Common myeloid progenitor, CD34-positive (primary cell): ENCODE data around the gene FBXL7.

Experiments used
- CTCF ChIA-PET: fragments of 350-600 bp; sonication (Branson Sonifier 250); formaldehyde crosslinking; loops from one replicate; lab custom pipeline; 2021; ENCODE audit warnings: antibody characterized with exemption; lab: Charles Lee
- POLR2A ChIA-PET: fragments of 350-600 bp; sonication (Branson Sonifier 250); formaldehyde crosslinking; loops from one replicate; lab custom pipeline; 2021; ENCODE audit warnings: antibody characterized with exemption; lab: Charles Lee
- DNase-seq, 3 donors: peaks; one replicate each; pipeline versions ENCODE4 v3.0.0 to v3.0.0-alpha.2; 2013
- H3K27ac ChIP-seq, 2 experiments: 1 replicate in 1 of 2; 2 replicates in 1 of 2; pipeline ENCODE4 v1.7.0; 2013; ENCODE audit warnings: inconsistent platforms in 2 of 2, low read length in 2 of 2, mild to moderate bottlenecking in 2 of 2, low read depth in 1 of 2, moderate library complexity in 1 of 2; ENCODE audit not compliant: severe bottlenecking in 2 of 2, insufficient read depth in 1 of 2, poor library complexity in 1 of 2
- H3K27me3 ChIP-seq, 5 experiments: replicated peaks in 2 of 5; 1 replicate in 3 of 5; 2 replicates in 2 of 5; pipeline versions ENCODE4 v1.6.1 to v1.7.0; 2013; ENCODE audit warnings: low read length in 4 of 5, mild to moderate bottlenecking in 2 of 5, moderate library complexity in 2 of 5, inconsistent platforms in 1 of 5; ENCODE audit not compliant: insufficient read depth in 5 of 5, control insufficient read depth in 4 of 5
- H3K36me3 ChIP-seq, 4 experiments: 1 replicate in 2 of 4; 2 replicates in 2 of 4; pipeline versions ENCODE4 v1.6.1 to v1.7.0; 2013; ENCODE audit warnings: low read length in 3 of 4, control low read depth in 1 of 4, mild to moderate bottlenecking in 1 of 4; ENCODE audit not compliant: control insufficient read depth in 4 of 4, insufficient read depth in 4 of 4
- H3K4me1 ChIP-seq, 4 experiments: 1 replicate in 3 of 4; 2 replicates in 1 of 4; pipeline versions ENCODE4 v1.6.1 to v1.7.1; 2013; ENCODE audit warnings: low read length in 3 of 4, mild to moderate bottlenecking in 3 of 4, control low read depth in 1 of 4, inconsistent platforms in 1 of 4, moderate library complexity in 1 of 4; ENCODE audit not compliant: control insufficient read depth in 4 of 4, insufficient read depth in 4 of 4; ENCODE audit errors: control extremely low read depth in 1 of 4
- H3K4me3 ChIP-seq, 7 experiments: 1 replicate in 4 of 7; 2 replicates in 3 of 7; pipeline versions ENCODE4 v1.5.1 to v1.7.0; 2013; ENCODE audit warnings: mild to moderate bottlenecking in 7 of 7, low read length in 6 of 7, moderate library complexity in 6 of 7, inconsistent platforms in 2 of 7, low read depth in 2 of 7, control low read depth in 1 of 7; ENCODE audit not compliant: insufficient read depth in 4 of 7, control insufficient read depth in 1 of 7; ENCODE audit errors: extremely low read depth in 1 of 7
- H3K9me3 ChIP-seq, 5 experiments: 1 replicate in 4 of 5; 2 replicates in 1 of 5; pipeline versions ENCODE4 v1.6.1 to v1.7.1; 2013; ENCODE audit warnings: low read length in 4 of 5, mild to moderate bottlenecking in 2 of 5, inconsistent platforms in 1 of 5, low read depth in 1 of 5, moderate library complexity in 1 of 5; ENCODE audit not compliant: control insufficient read depth in 4 of 5, insufficient read depth in 2 of 5; ENCODE audit errors: control extremely low read depth in 1 of 5
- WGBS: methylation state at CpG from one replicate; pipeline ENCODE4 v1.1.5; 2013; ENCODE audit not compliant: insufficient coverage; 5-methylcytosine and 5-hydroxymethylcytosine counted together

Gene FBXL7

GRCh38 chr5:15472116-15472515 lies 27.9 kb upstream of the FBXL7 start:
- ChIA-PET POLR2A (no interaction called here), CTCF (no interaction called here)
- H3K4me1 ChIP-seq: no peaks in the 10 kb centered on the region
- no peak overlapping the region for H3K4me3 ChIP-seq
- no peaks in the 10 kb centered on the region for H3K9me3 ChIP-seq
- WGBS: 95% methylated on average over 6 of the region's 8 CpGs
- H3K27me3 ChIP-seq: no peaks in the 10 kb centered on the region
- no peaks in the 10 kb centered on the region for H3K36me3 ChIP-seq
- no peak for DNase-seq
- no peak overlapping the region for H3K27ac ChIP-seq

GRCh38 chr5:15474143-15474719 lies 25.7 kb upstream of the FBXL7 start:
- ChIA-PET CTCF (interaction anchor here (0.6 kb wide), 1 partner anchor 80 kb away, joined by 3 read pairs; no protein-coding TSS in a partner anchor), POLR2A (no interaction called here)
- H3K4me3 ChIP-seq: no peak overlapping the region
- no peaks in the 10 kb centered on the region for H3K4me1 ChIP-seq
- DNase-seq: no peak
- H3K27me3 ChIP-seq: no peaks in the 10 kb centered on the region
- no peaks in the 10 kb centered on the region for H3K36me3 ChIP-seq
- H3K27ac ChIP-seq: no peak overlapping the region
- no peaks in the 10 kb centered on the region for H3K9me3 ChIP-seq

GRCh38 chr5:15475367-15475766 lies 24.6 kb upstream of the FBXL7 start:
- Histone ChIP-seq H3K27ac (no peak overlapping the region), H3K27me3 (no peaks in the 10 kb centered on the region), H3K4me1 (no peaks in the 10 kb centered on the region), H3K9me3 (no peaks in the 10 kb centered on the region), H3K36me3 (no peaks in the 10 kb centered on the region), H3K4me3 (no peak overlapping the region)
- WGBS: 92% methylated on average over 4 of the region's 7 CpGs
- CTCF ChIA-PET: no interaction called here
- no peak for DNase-seq
- POLR2A ChIA-PET: no interaction called here

- Histone ChIP-seq H3K4me1 (no peaks in the 10 kb centered on the region), H3K27me3 (no peaks in the 10 kb centered on the region), H3K27ac (no peak overlapping the region), H3K9me3 (no peaks in the 10 kb centered on the region), H3K36me3 (no peaks in the 10 kb centered on the region), H3K4me3 (no peak overlapping the region)
- POLR2A ChIA-PET: no interaction called here
- no peak for DNase-seq
- CTCF ChIA-PET: no interaction called here
- 90% methylated on average over 2 of the region's 3 CpGs for WGBS
Observed at GRCh38 chr5:15476977-15477376, 23.0 kb upstream of the FBXL7 start.

- Histone ChIP-seq H3K27me3 (no peaks in the 10 kb centered on the region), H3K36me3 (no peaks in the 10 kb centered on the region), H3K4me1 (no peaks in the 10 kb centered on the region), H3K27ac (no peak overlapping the region), H3K4me3 (no peak overlapping the region), H3K9me3 (no peaks in the 10 kb centered on the region)
- no peak for DNase-seq
- ChIA-PET CTCF (no interaction called here), POLR2A (no interaction called here)
- 100% methylated on average over 1 of the region's 2 CpGs for WGBS
Observed at GRCh38 chr5:15480436-15480835, 19.5 kb upstream of the FBXL7 start.

- Histone ChIP-seq H3K36me3 (no peaks in the 10 kb centered on the region), H3K27ac (no peak overlapping the region), H3K4me1 (no peaks in the 10 kb centered on the region), H3K27me3 (no peaks in the 10 kb centered on the region), H3K4me3 (no peak overlapping the region), H3K9me3 (no peaks in the 10 kb centered on the region)
- ChIA-PET POLR2A (no interaction called here), CTCF (no interaction called here)
- 100% methylated on average over 3 of the region's 4 CpGs for WGBS
- DNase-seq: no peak
Observed at GRCh38 chr5:15483351-15484097, 16.5 kb upstream of the FBXL7 start.

GRCh38 chr5:15487228-15487627 lies 12.8 kb upstream of the FBXL7 start:
- H3K4me3 ChIP-seq: no peak overlapping the region
- POLR2A ChIA-PET: no interaction called here
- H3K4me1 ChIP-seq: no peaks in the 10 kb centered on the region
- H3K27me3 ChIP-seq: no peaks in the 10 kb centered on the region
- H3K36me3 ChIP-seq: no peaks in the 10 kb centered on the region
- no peak for DNase-seq
- CTCF ChIA-PET: no interaction called here
- H3K27ac ChIP-seq: no peak overlapping the region
- no peaks in the 10 kb centered on the region for H3K9me3 ChIP-seq
- WGBS: 58% methylated on average over 2 of the region's 2 CpGs
